Smooth muscle cell (in vitro differentiated cells): ENCODE data around the gene RYR1. TPM values are rescaled to one million over a fixed set of nuclear protein-coding genes. Genes with fewer than 3 reads are reported as not detected.
"Not testable (repeated sequence)": the region's sequence is repeated elsewhere in the genome, so short reads cannot be mapped to it uniquely, and the experiment has no call there.

Experiments used
- DNase-seq: peaks from one replicate; lab custom pipeline; 2025; ENCODE audit not compliant: unreplicated experiment; lab: John Stamatoyannopoulos, UW
- H2AFZ ChIP-seq: fragments of 200-600 bp; sonication (generic); 2 replicates; pipeline ENCODE4 v1.6.0; 2016; ENCODE audit warnings: antibody characterized with exemption, low read depth, mild to moderate bottlenecking
- H3F3A ChIP-seq: fragments of 200-600 bp; sonication (generic); 2 replicates; pipeline ENCODE4 v1.6.0; 2017; ENCODE audit warnings: antibody characterized with exemption, low read depth
- H3K27ac ChIP-seq: fragments of 200-600 bp; sonication (generic); 2 replicates; pipeline ENCODE4 v1.5.1; 2016; ENCODE audit warnings: low read depth, mild to moderate bottlenecking
- H3K27me3 ChIP-seq: fragments of 200-600 bp; sonication (generic); 2 replicates; pipeline ENCODE4 v1.6.1; 2016; ENCODE audit warnings: low read depth, mild to moderate bottlenecking
- H3K36me3 ChIP-seq: fragments of 200-600 bp; sonication (generic); 2 replicates; pipeline ENCODE4 v1.5.1; 2016; ENCODE audit warnings: low read depth
- H3K4me1 ChIP-seq: fragments of 200-600 bp; sonication (generic); 2 replicates; pipeline ENCODE4 v1.5.1; 2016; ENCODE audit warnings: low read depth
- H3K4me2 ChIP-seq: fragments of 200-600 bp; sonication (generic); 2 replicates; pipeline ENCODE4 v1.6.0; 2016; ENCODE audit warnings: mild to moderate bottlenecking
- H3K4me3 ChIP-seq: fragments of 200-600 bp; sonication (generic); 2 replicates; pipeline ENCODE4 v1.5.1; 2016; ENCODE audit warnings: mild to moderate bottlenecking
- H3K79me2 ChIP-seq: fragments of 200-600 bp; sonication (generic); 2 replicates; pipeline ENCODE4 v1.6.0; 2016; ENCODE audit warnings: low read depth, mild to moderate bottlenecking
- H3K9ac ChIP-seq: fragments of 200-600 bp; sonication (generic); 2 replicates; pipeline ENCODE4 v1.6.0; 2016; ENCODE audit warnings: low read depth
- H3K9me3 ChIP-seq: fragments of 200-600 bp; sonication (generic); replicated peaks from 2 replicates; pipeline ENCODE4 v1.5.1; 2016; ENCODE audit warnings: low read depth
- H4K20me1 ChIP-seq: fragments of 200-600 bp; sonication (generic); 2 replicates; pipeline ENCODE4 v1.6.0; 2016; ENCODE audit warnings: low read depth
- WGBS: methylation state at CpG from one replicate; pipeline ENCODE4 v1.1.7; 2016; ENCODE audit warnings: low lambda C conversion rate; 5-methylcytosine and 5-hydroxymethylcytosine counted together
- polyA plus RNA-seq: library from polyadenylated mRNA; unstranded; fragments of >200 nt; fragmentation: Nextera tagmentation; extraction: Ambion mirVana; gene quantifications from 2 replicates; pipeline ENCODE4 v1.2.1, GENCODE V29; 2016
- total RNA-seq: library from RNA; depleted of rRNA; stranded (reverse); fragments of >200 nt; gene quantifications from 2 replicates; pipeline ENCODE4 v1.2.3, GENCODE V29; 2014
- TF ChIP-seq, protein P1 (sequence below): fragments of 200-600 bp; sonication (generic); IDR thresholded peaks from 2 replicates; pipeline ENCODE4 v1.5.1; 2017; ENCODE audit warnings: borderline replicate concordance, mild to moderate bottlenecking, antibody characterized with exemption; ENCODE audit not compliant: insufficient read depth, poor library complexity, severe bottlenecking

Gene RYR1
- total and polyA plus RNA-seq, 2 experiments from 2014 or later = 0.31 to 0.95 TPM

DNA sequence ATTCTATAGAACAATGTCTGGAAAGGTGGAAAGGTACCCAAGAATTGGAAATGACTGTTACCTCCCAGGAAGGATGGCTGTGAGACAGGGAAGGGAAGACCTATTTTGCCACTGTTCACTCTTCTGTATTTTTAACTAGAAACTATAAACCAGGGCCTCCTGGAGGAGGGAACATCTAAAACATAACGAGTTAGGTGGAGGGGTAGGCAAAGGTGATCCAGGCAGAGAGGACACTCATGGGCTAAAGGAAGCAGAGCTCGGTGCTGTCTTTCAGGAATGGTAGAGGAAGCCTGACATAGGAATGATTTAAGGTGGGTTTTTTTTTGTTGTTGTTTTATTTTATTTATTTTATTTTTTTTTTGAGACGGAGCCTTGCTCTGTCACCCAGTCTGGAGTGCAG is 191.3 kb downstream of the RYR1 start:
- H3K36me3 ChIP-seq = no peaks in the 10 kb centered on the region

DNA sequence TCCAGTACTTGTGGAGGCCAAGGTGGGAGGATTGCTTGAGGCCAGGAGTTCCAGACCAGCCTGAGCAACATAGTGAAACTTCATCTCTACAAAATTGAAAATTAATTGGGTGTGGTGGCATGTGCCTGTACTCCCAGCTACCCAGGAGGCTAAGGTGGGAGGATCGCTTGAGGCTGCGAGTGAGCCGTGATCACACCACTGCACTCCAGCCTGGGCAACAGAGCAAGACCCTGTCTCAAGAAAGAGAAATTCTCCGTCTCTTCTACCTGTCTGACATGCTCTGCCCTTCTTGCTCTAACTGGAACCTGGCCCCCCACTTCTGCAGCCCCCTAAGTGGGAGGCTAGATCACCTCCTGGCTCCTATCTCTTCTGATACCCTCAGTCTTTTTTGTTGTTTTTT is 192.9 kb downstream of the RYR1 start:
- no peak for DNase-seq
- no peaks in the 10 kb centered on the region for H3K9me3 ChIP-seq
- H2AFZ ChIP-seq = no peak overlapping the region
- H3K4me3 ChIP-seq = no peak overlapping the region
- TF ChIP-seq, protein P1, sequence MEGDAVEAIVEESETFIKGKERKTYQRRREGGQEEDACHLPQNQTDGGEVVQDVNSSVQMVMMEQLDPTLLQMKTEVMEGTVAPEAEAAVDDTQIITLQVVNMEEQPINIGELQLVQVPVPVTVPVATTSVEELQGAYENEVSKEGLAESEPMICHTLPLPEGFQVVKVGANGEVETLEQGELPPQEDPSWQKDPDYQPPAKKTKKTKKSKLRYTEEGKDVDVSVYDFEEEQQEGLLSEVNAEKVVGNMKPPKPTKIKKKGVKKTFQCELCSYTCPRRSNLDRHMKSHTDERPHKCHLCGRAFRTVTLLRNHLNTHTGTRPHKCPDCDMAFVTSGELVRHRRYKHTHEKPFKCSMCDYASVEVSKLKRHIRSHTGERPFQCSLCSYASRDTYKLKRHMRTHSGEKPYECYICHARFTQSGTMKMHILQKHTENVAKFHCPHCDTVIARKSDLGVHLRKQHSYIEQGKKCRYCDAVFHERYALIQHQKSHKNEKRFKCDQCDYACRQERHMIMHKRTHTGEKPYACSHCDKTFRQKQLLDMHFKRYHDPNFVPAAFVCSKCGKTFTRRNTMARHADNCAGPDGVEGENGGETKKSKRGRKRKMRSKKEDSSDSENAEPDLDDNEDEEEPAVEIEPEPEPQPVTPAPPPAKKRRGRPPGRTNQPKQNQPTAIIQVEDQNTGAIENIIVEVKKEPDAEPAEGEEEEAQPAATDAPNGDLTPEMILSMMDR = no peak
- H3K27me3 ChIP-seq = no peaks in the 10 kb centered on the region
- H3K79me2 ChIP-seq = peaks cover 3% of the 10 kb centered on the region
- no peak overlapping the region for H3K4me2 ChIP-seq
- no peaks in the 10 kb centered on the region for H3K36me3 ChIP-seq
- H3F3A ChIP-seq = no peaks in the 10 kb centered on the region
- H3K9ac ChIP-seq = no peak overlapping the region
- no peaks in the 10 kb centered on the region for H4K20me1 ChIP-seq
- WGBS = 98% methylated on average over 4 of the region's 4 CpGs
- H3K4me1 ChIP-seq = no peaks in the 10 kb centered on the region
- no peak overlapping the region for H3K27ac ChIP-seq

More for the DNA sequence above, 191.3 kb downstream of the RYR1 start:
- H3K4me3 ChIP-seq = no peak overlapping the region
- no peaks in the 10 kb centered on the region for H3K27me3 ChIP-seq
- no peaks in the 10 kb centered on the region for H3F3A ChIP-seq
- H2AFZ ChIP-seq = no peak overlapping the region
- peaks cover 17% of the 10 kb centered on the region for H3K79me2 ChIP-seq
- TF ChIP-seq, protein P1 = no peak
- no peak overlapping the region for H3K27ac ChIP-seq
- no peaks in the 10 kb centered on the region for H4K20me1 ChIP-seq
- no peaks in the 10 kb centered on the region for H3K9me3 ChIP-seq
- 98% methylated on average over 3 of the region's 3 CpGs for WGBS
- no peak overlapping the region for H3K9ac ChIP-seq
- no peak overlapping the region for H3K4me2 ChIP-seq
- DNase-seq = no peak
- H3K4me1 ChIP-seq = peaks cover 3% of the 10 kb centered on the region

DNA sequence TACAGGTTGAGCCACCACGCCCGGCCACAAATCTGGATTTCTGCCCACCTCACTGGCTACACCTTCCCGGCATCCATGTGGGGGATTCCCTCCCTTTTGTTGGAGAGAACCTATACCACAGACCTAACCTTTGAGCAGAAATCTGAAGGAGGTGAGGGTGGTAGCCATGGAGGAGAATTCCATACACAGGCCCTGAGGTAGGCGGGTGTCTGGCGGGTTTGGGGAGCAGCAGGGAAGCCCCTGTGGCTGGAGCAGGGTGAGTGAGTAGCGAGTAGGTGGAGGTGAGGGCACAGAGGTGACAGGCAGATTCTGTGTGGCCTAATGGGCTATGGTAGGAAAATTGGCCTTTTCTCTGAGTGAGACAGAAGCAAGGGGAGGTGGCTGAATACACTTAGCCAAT is 196.1 kb downstream of the RYR1 start:
- Histone ChIP-seq H2AFZ (no peak overlapping the region), H3K9me3 (no peaks in the 10 kb centered on the region), H3K9ac (no peak overlapping the region), H3K36me3 (no peaks in the 10 kb centered on the region), H3K27ac (no peak overlapping the region), H4K20me1 (no peaks in the 10 kb centered on the region), H3K4me1 (no peaks in the 10 kb centered on the region), H3K27me3 (no peaks in the 10 kb centered on the region), H3K79me2 (no peaks in the 10 kb centered on the region), H3K4me2 (no peak overlapping the region), H3F3A (no peaks in the 10 kb centered on the region), H3K4me3 (no peak overlapping the region)
- TF ChIP-seq, protein P1 = no peak
- no peak for DNase-seq
- 99% methylated on average over 6 of the region's 6 CpGs for WGBS

DNA sequence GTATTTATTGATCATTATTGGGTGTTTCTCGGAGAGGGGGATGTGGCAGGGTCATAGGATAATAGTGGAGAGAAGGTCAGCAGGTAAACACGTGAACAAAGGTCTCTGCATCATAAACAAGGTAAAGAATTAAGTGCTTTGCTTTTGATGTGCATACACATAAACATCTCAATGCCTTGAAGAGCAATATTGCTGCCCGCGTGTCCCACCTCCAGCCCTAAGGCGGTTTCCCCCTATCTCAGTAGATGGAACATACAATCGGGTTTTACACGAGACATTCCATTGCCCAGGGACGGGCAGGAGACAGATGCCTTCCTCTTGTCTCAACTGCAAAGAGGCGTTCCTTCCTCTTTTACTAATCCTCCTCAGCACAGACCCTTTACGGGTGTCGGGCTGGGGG is 197.8 kb downstream of the RYR1 start:
- H3K4me1 ChIP-seq, H3F3A ChIP-seq, H2AFZ ChIP-seq, H3K9ac ChIP-seq, H3K27me3 ChIP-seq, H3K36me3 ChIP-seq, H3K9me3 ChIP-seq, H3K4me2 ChIP-seq, H4K20me1 ChIP-seq, DNase-seq, H3K79me2 ChIP-seq, H3K27ac ChIP-seq, H3K4me3 ChIP-seq: not testable (repeated sequence)
- 75% methylated on average over 10 of the region's 11 CpGs for WGBS

DNA sequence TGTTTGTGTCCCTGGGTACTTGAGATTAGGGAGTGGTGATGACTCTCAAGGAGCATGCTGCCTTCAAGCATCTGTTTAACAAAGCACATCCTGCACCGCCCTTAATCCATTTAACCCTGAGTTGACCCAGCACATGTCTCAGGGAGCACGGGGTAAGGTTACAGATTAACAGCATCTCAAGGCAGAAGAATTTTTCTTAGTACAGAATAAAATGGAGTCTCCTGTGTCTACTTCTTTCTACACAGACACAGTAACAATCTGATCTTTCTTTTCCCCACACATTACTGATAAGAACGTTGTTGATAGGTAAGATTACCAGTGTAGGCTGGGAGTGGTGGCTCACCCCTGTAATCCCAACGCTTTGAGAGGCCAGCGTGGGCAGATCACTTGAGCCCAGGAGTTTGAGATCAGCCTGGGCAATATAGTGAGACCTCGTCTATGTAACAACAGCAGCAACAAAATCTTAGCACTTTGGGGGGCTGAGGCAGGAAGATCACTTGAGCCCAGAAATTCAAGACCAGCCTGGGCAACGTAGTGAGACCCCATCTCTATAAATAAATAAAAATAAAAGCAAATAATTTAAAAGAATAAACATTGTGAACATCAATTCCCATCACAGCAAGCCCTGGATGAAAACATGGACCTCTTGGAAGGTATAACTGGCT is 198.5 kb downstream of the RYR1 start:
- not testable (repeated sequence) for H3K27ac ChIP-seq, H3K27me3 ChIP-seq, H3K79me2 ChIP-seq, H3K4me1 ChIP-seq, H4K20me1 ChIP-seq, H3K4me3 ChIP-seq, H3K9ac ChIP-seq, DNase-seq, H3F3A ChIP-seq, H3K4me2 ChIP-seq, H2AFZ ChIP-seq, H3K36me3 ChIP-seq, H3K9me3 ChIP-seq
- 82% methylated on average over 7 of the region's 7 CpGs for WGBS
